Sigmoid colon (tissue), 4 donors: Measurements from ENCODE around the gene ATP10B.

Experiments used
- CTCF ChIP-seq, 4 experiments: fragments of 450-650 bp in 3 of 4; fragments of 200-600 bp in 1 of 4; IDR thresholded peaks; one replicate each; pipeline ENCODE4 v1.5.1; 2016 to 2019; ENCODE audit warnings: antibody characterized with exemption in 4 of 4, mild to moderate bottlenecking in 3 of 4, moderate library complexity in 2 of 4
- POLR2A ChIP-seq, 2 donors: fragments of 450-650 bp; IDR thresholded peaks; one replicate each; pipeline ENCODE4 v1.6.1; 2016; ENCODE audit warnings: antibody characterized with exemption in 2 of 2, mild to moderate bottlenecking in 2 of 2, moderate library complexity in 2 of 2
- POLR2AphosphoS5 ChIP-seq, 4 donors: sonication (generic); formaldehyde crosslinking; IDR thresholded peaks; one replicate each; pipeline ENCODE4 v1.6.1; 2017; ENCODE audit warnings: antibody characterized with exemption in 4 of 4

- TF ChIP-seq CTCF (IDR thresholded peaks at IDR 0.05) (no peak), POLR2A (IDR thresholded peaks at IDR 0.05) (no peak), POLR2AphosphoS5 (IDR thresholded peaks at IDR 0.05) (no peak)
These were observed 154.7 kb downstream of the ATP10B start for GRCh38 chr5:160697281-160697680.
